Choroid plexus epithelial cell (primary cell): Measurements from ENCODE around the gene SERPIND1.

ENCODE experiments used
- DNase-seq: peaks from one replicate; pipeline ENCODE4 v3.0.0-alpha.2; 2010; ENCODE audit warnings: low read depth
- H3K4me3 ChIP-seq: 2 replicates; pipeline ENCODE4 v1.5.1; 2011; ENCODE audit warnings: low read depth, mild to moderate bottlenecking, control low read depth, low read length, moderate library complexity
- CTCF ChIP-seq: conservative IDR thresholded peaks from 2 replicates; pipeline ENCODE4 v1.5.1; 2011; ENCODE audit warnings: low read depth, mild to moderate bottlenecking, control low read depth, inconsistent platforms, low read length, moderate library complexity

Gene SERPIND1

GRCh38 chr22:20783844-20784723, 10.2 kb downstream of the SERPIND1 start:
- peak; percentile 86 for DNase-seq
- no peak overlapping the region for H3K4me3 ChIP-seq
- peak; percentile 79 for TF ChIP-seq CTCF

GRCh38 chr22:20785415-20785814, 11.5 kb downstream of the SERPIND1 start:
- DNase-seq, result no peak
- TF ChIP-seq CTCF, result no peak
- H3K4me3 ChIP-seq, result no peak overlapping the region

- H3K4me3 ChIP-seq, result no peak overlapping the region
- DNase-seq, result no peak
- TF ChIP-seq CTCF, result no peak
These were observed 12.1 kb downstream of the SERPIND1 start for GRCh38 chr22:20786048-20786447.

GRCh38 chr22:20786536-20786979, 12.6 kb downstream of the SERPIND1 start:
- no peak for DNase-seq
- no peak for TF ChIP-seq CTCF
- H3K4me3 ChIP-seq, result no peak overlapping the region

GRCh38 chr22:20787223-20787622, 13.3 kb downstream of the SERPIND1 start:
- no peak for TF ChIP-seq CTCF
- DNase-seq, result no peak
- no peak overlapping the region for H3K4me3 ChIP-seq

- TF ChIP-seq CTCF, result no peak
- H3K4me3 ChIP-seq, result no peak overlapping the region
- DNase-seq, result no peak
These were observed 14.1 kb downstream of the SERPIND1 start for GRCh38 chr22:20787746-20788626.
